Measurements from ENCODE around the gene NME7. TPM values are rescaled to one million over a fixed set of nuclear protein-coding genes. Genes with fewer than 3 reads are reported as not detected.
A peak's percentile ranks its signal among the peaks of the same experiment; 100 is the strongest.

NME7 gene
- polyA plus RNA-seq, 1 of the 3 experiments (the other 2 are of a cell fraction): 13.7 TPM

DNA sequence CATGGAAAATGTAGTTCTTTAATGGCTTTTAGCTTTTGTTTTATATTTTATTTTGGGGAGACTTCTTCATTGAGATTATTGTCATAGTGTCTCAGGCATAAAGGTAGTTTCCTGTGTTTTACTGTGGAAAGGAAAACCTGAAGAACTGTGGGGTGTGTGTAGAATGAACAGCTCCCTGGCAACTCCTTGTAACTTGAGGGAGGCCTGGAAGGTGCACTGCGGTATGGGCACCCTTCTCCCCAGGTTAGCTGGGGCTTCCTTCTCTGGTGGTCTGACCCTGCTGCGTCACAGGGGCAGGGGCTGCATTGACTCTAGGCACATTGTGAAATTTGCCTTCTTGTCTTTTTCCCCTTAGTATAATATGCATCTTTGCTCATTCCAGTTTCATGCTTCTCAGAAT is 259.4 kb downstream of the NME7 start (continued):
- TF ChIP-seq, protein P1, sequence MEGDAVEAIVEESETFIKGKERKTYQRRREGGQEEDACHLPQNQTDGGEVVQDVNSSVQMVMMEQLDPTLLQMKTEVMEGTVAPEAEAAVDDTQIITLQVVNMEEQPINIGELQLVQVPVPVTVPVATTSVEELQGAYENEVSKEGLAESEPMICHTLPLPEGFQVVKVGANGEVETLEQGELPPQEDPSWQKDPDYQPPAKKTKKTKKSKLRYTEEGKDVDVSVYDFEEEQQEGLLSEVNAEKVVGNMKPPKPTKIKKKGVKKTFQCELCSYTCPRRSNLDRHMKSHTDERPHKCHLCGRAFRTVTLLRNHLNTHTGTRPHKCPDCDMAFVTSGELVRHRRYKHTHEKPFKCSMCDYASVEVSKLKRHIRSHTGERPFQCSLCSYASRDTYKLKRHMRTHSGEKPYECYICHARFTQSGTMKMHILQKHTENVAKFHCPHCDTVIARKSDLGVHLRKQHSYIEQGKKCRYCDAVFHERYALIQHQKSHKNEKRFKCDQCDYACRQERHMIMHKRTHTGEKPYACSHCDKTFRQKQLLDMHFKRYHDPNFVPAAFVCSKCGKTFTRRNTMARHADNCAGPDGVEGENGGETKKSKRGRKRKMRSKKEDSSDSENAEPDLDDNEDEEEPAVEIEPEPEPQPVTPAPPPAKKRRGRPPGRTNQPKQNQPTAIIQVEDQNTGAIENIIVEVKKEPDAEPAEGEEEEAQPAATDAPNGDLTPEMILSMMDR (IDR thresholded peaks at IDR 0.05): no peak
- TF ChIP-seq FOXM1 (IDR thresholded peaks at IDR 0.05; ENCODE audit: low read depth) (no peak), EZH2phosphoT487 (IDR thresholded peaks at IDR 0.05; ENCODE audit: borderline replicate concordance, low read depth) (no peak), RFX5 (IDR thresholded peaks at IDR 0.05; ENCODE audit: low read length) (no peak)

DNA sequence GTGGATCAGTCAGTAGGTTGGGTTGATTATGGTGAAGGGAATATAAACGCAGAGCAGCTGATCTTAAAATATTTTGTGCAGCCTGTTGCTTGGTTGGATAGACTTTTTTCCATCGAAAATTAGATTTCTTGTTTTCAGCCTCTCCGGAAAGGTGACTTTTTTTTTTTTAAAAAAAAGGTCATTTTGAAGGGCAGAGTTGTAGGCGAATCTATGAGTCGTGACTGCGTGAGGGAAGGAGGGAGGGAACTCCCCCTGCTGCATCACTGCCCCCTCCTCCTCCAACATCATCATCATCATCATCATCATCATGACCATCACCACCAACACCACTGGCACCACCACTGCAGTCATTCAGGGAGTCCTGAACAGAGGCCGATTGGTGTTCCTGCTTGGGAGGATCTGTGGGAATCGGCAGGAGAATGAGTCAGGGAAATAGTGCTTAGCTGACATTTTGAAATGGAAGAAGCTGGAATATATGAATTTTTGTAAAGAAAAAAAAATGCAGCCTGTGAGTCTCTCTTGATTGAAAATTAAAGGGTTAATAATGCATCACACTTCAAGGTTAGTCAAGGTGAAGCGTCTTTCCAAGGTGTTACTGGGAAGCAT is 259.9 kb downstream of the NME7 start:
- no peak for DNase-seq
- CTCF ChIA-PET: interaction anchor here (0.6 to 8.9 kb wide), 7 partner anchors 53 to 501 kb away, joined by 3 to 92 read pairs (median 3); no protein-coding TSS in a partner anchor
- Histone ChIP-seq H4K20me1 (ENCODE audit: insufficient read depth) (no peaks in the 10 kb centered on the region), H3K27me3 (ENCODE audit: insufficient read depth) (no peaks in the 10 kb centered on the region), H3K4me3 (ENCODE audit: low read depth in 2 of 2, low read length in 1 of 2) (peak overlapping the region; percentile 84 to 85), H3K36me3 (replicated peaks in 1 of 2; ENCODE audit: control insufficient read depth in 1 of 2, insufficient read depth in 2 of 2, low read length in 1 of 2) (peaks cover 15 to 17% of the 10 kb centered on the region in 2 experiments), H3K9me3 (no peaks in the 10 kb centered on the region), H3K9me2 (no peaks in the 10 kb centered on the region), H3K4me2 (peak overlapping the region; percentile 81), H2AFZ (ENCODE audit: low read depth) (peak overlapping the region; percentile 57; the same call in 1 of the 2 replicates), H3K79me2 (ENCODE audit: insufficient read depth) (peaks cover 62% of the 10 kb centered on the region), H3K4me1 (ENCODE audit: control insufficient read depth in 1 of 2, insufficient read depth in 2 of 2, low read depth in 1 of 2, low read length in 1 of 2) (peaks cover 22 to 65% of the 10 kb centered on the region in 2 experiments), H3F3A (replicated peaks; ENCODE audit: insufficient read depth) (peaks cover 28% of the 10 kb centered on the region), H3K9ac (peak overlapping the region; percentile 85), H3K27ac (ENCODE audit: low read depth in 2 of 2, low read length in 1 of 2) (peak overlapping the region; percentile 95 to 97)
- POLR2A ChIA-PET: interaction anchor here (0.6 to 1.6 kb wide), 4 partner anchors 9 to 417 kb away, joined by 3 to 5 read pairs (median 4); no protein-coding TSS in a partner anchor
- 3% methylated on average over 9 of the region's 9 CpGs for WGBS (ENCODE audit: low lambda C conversion rate)
- TF ChIP-seq RCOR1 (IDR thresholded peaks at IDR 0.05; ENCODE audit: low read length): no peak
- TF ChIP-seq NRF1 (IDR thresholded peaks at IDR 0.05; ENCODE audit: low read depth, low read length): no peak
- TF ChIP-seq SIN3A (IDR thresholded peaks at IDR 0.05; ENCODE audit: borderline replicate concordance, low read depth, low read length): no peak
- no peak for TF ChIP-seq RFX5 (IDR thresholded peaks at IDR 0.05; ENCODE audit: low read length)
- TF ChIP-seq, protein P2, sequence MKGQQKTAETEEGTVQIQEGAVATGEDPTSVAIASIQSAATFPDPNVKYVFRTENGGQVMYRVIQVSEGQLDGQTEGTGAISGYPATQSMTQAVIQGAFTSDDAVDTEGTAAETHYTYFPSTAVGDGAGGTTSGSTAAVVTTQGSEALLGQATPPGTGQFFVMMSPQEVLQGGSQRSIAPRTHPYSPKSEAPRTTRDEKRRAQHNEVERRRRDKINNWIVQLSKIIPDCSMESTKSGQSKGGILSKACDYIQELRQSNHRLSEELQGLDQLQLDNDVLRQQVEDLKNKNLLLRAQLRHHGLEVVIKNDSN (IDR thresholded peaks at IDR 0.05; ENCODE audit: borderline replicate concordance, low read depth): no peak
- TF ChIP-seq, protein P3, sequence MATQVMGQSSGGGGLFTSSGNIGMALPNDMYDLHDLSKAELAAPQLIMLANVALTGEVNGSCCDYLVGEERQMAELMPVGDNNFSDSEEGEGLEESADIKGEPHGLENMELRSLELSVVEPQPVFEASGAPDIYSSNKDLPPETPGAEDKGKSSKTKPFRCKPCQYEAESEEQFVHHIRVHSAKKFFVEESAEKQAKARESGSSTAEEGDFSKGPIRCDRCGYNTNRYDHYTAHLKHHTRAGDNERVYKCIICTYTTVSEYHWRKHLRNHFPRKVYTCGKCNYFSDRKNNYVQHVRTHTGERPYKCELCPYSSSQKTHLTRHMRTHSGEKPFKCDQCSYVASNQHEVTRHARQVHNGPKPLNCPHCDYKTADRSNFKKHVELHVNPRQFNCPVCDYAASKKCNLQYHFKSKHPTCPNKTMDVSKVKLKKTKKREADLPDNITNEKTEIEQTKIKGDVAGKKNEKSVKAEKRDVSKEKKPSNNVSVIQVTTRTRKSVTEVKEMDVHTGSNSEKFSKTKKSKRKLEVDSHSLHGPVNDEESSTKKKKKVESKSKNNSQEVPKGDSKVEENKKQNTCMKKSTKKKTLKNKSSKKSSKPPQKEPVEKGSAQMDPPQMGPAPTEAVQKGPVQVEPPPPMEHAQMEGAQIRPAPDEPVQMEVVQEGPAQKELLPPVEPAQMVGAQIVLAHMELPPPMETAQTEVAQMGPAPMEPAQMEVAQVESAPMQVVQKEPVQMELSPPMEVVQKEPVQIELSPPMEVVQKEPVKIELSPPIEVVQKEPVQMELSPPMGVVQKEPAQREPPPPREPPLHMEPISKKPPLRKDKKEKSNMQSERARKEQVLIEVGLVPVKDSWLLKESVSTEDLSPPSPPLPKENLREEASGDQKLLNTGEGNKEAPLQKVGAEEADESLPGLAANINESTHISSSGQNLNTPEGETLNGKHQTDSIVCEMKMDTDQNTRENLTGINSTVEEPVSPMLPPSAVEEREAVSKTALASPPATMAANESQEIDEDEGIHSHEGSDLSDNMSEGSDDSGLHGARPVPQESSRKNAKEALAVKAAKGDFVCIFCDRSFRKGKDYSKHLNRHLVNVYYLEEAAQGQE (IDR thresholded peaks at IDR 0.05; ENCODE audit: low read depth, low read length): no peak
- no peak for TF ChIP-seq NFIC (IDR thresholded peaks at IDR 0.05; ENCODE audit: borderline replicate concordance)

Data from SK-N-SH (cell line).